H9 (cell line): ENCODE data around the gene MAGEB10. TPM values are rescaled to one million over a fixed set of nuclear protein-coding genes. Genes with fewer than 3 reads are reported as not detected.

Source experiments
- DNase-seq: peaks from one replicate; pipeline ENCODE4 v3.0.0-alpha.2; 2017
- H2AFZ ChIP-seq: one replicate; pipeline ENCODE4 v1.6.1; 2013; ENCODE audit warnings: mild to moderate bottlenecking, low read length, control low read depth, moderate library complexity
- H2AK5ac ChIP-seq: 2 replicates; pipeline ENCODE4 v1.6.1; 2013; ENCODE audit warnings: low read length, control low read depth, mixed read lengths; ENCODE audit not compliant: insufficient read length
- H2BK120ac ChIP-seq: one replicate; pipeline ENCODE4 v1.6.1; 2013; ENCODE audit warnings: low read depth, mild to moderate bottlenecking, low read length, control low read depth, inconsistent platforms; ENCODE audit not compliant: poor library complexity, severe bottlenecking
- H2BK12ac ChIP-seq: 2 replicates; pipeline ENCODE4 v1.6.1; 2013; ENCODE audit warnings: low read length, control low read depth, mixed read lengths, low read depth; ENCODE audit not compliant: insufficient read length
- H2BK15ac ChIP-seq: 2 replicates; pipeline ENCODE4 v1.6.1; 2013; ENCODE audit warnings: low read depth, low read length, control low read depth
- H2BK20ac ChIP-seq: one replicate; pipeline ENCODE4 v1.6.1; 2013; ENCODE audit warnings: low read depth, mild to moderate bottlenecking, low read length, control low read depth, inconsistent platforms; ENCODE audit not compliant: poor library complexity, severe bottlenecking
- H2BK5ac ChIP-seq: 2 replicates; pipeline ENCODE4 v1.6.1; 2013; ENCODE audit warnings: low read length, control low read depth, mixed read lengths; ENCODE audit not compliant: insufficient read length
- H3K14ac ChIP-seq: 2 replicates; pipeline ENCODE4 v1.6.1; 2013; ENCODE audit warnings: low read length, control low read depth; ENCODE audit not compliant: insufficient read depth
- H3K18ac ChIP-seq: 2 replicates; pipeline ENCODE4 v1.6.1; 2013; ENCODE audit warnings: low read depth, mild to moderate bottlenecking, mixed read lengths, low read length, control low read depth; ENCODE audit not compliant: insufficient read length
- H3K23ac ChIP-seq: 2 replicates; pipeline ENCODE4 v1.6.1; 2013; ENCODE audit warnings: low read length, control low read depth, mixed read lengths, low read depth; ENCODE audit not compliant: insufficient read length
- H3K23me2 ChIP-seq: 2 replicates; pipeline ENCODE4 v1.6.1; 2013; ENCODE audit warnings: low read depth, mild to moderate bottlenecking, mixed read lengths, low read length, control low read depth; ENCODE audit not compliant: insufficient read length, poor library complexity, severe bottlenecking
- H3K27ac ChIP-seq: 2 replicates; pipeline ENCODE4 v1.5.1; 2013; ENCODE audit warnings: low read length, control low read depth, mixed read lengths, low read depth; ENCODE audit not compliant: insufficient read length
- H3K27me3 ChIP-seq: 2 replicates; pipeline ENCODE4 v1.6.1; 2013; ENCODE audit warnings: low read length, control low read depth, inconsistent platforms; ENCODE audit not compliant: insufficient read depth
- H3K4ac ChIP-seq: 2 replicates; pipeline ENCODE4 v1.6.1; 2013; ENCODE audit warnings: low read depth, mild to moderate bottlenecking, control low read depth, inconsistent platforms, low read length, moderate library complexity
- H3K4me1 ChIP-seq: 2 replicates; pipeline ENCODE4 v1.6.1; 2013; ENCODE audit warnings: low read length, control low read depth, inconsistent platforms; ENCODE audit not compliant: insufficient read depth
- H3K4me2 ChIP-seq: 2 replicates; pipeline ENCODE4 v1.6.1; 2013; ENCODE audit warnings: low read length, control low read depth, mixed read lengths; ENCODE audit not compliant: insufficient read length, insufficient read depth
- H3K56ac ChIP-seq: 2 replicates; pipeline ENCODE4 v1.6.1; 2013; ENCODE audit warnings: low read depth, mild to moderate bottlenecking, mixed read lengths, low read length, control low read depth; ENCODE audit not compliant: insufficient read length
- H3K79me1 ChIP-seq: 2 replicates; pipeline ENCODE4 v1.6.1; 2013; ENCODE audit warnings: low read depth, mild to moderate bottlenecking, moderate library complexity, low read length, control low read depth, inconsistent platforms; ENCODE audit not compliant: insufficient read depth, poor library complexity, severe bottlenecking
- H3K79me2 ChIP-seq: 2 replicates; pipeline ENCODE4 v1.6.1; 2013; ENCODE audit warnings: low read length, control low read depth, inconsistent platforms; ENCODE audit not compliant: insufficient read depth
- H3K9ac ChIP-seq: 2 replicates; pipeline ENCODE4 v1.6.1; 2013; ENCODE audit warnings: low read length, control low read depth, mixed read lengths; ENCODE audit not compliant: insufficient read length; ENCODE audit errors: extremely low read depth
- H3K9me3 ChIP-seq: one replicate; pipeline ENCODE4 v1.6.1; 2013; ENCODE audit warnings: low read depth, low read length, inconsistent platforms; ENCODE audit not compliant: control insufficient read depth
- H3T11ph ChIP-seq: one replicate; pipeline ENCODE4 v1.6.1; 2013; ENCODE audit warnings: mild to moderate bottlenecking, low read length, control low read depth, inconsistent platforms
- H4K20me1 ChIP-seq: one replicate; pipeline ENCODE4 v1.6.1; 2013; ENCODE audit not compliant: control insufficient read depth, insufficient read length, insufficient read depth
- H4K5ac ChIP-seq: 2 replicates; pipeline ENCODE4 v1.6.1; 2013; ENCODE audit warnings: low read depth, mild to moderate bottlenecking, mixed read lengths, low read length, control low read depth; ENCODE audit not compliant: insufficient read length
- H4K8ac ChIP-seq: replicated peaks from 2 replicates; pipeline ENCODE4 v1.6.1; 2013; ENCODE audit warnings: low read length, control low read depth, mixed read lengths, low read depth; ENCODE audit not compliant: insufficient read length
- H4K91ac ChIP-seq: 2 replicates; pipeline ENCODE4 v1.6.1; 2013; ENCODE audit warnings: low read depth, mild to moderate bottlenecking, moderate library complexity, mixed read lengths, low read length, control low read depth; ENCODE audit not compliant: insufficient read length
- H3K27ac Mint-ChIP-seq, 3 experiments: 2 replicates in 2 of 3; 3 replicates in 1 of 3; pipeline ENCODE4 v1.8.0; 2020 to 2021; ENCODE audit warnings: mixed read lengths in 3 of 3, mild to moderate bottlenecking in 1 of 3, moderate library complexity in 1 of 3
- H3K27me3 Mint-ChIP-seq: 2 replicates; pipeline ENCODE4 v1.8.0; 2021; ENCODE audit warnings: low read depth, mild to moderate bottlenecking, moderate library complexity, mixed read lengths
- H3K36me3 Mint-ChIP-seq, 3 experiments: 2 replicates in 2 of 3; 3 replicates in 1 of 3; pipeline ENCODE4 v1.8.0; 2020 to 2021; ENCODE audit warnings: low read depth in 3 of 3, mixed read lengths in 3 of 3; ENCODE audit not compliant: insufficient read depth in 1 of 3
- H3K4me1 Mint-ChIP-seq, 2 experiments: 2 replicates each; pipeline ENCODE4 v1.8.0; 2020; ENCODE audit warnings: mixed read lengths in 2 of 2
- H3K4me3 Mint-ChIP-seq, 2 experiments: 2 replicates in 1 of 2; 3 replicates in 1 of 2; pipeline ENCODE4 v1.8.0; 2020 to 2021; ENCODE audit warnings: mild to moderate bottlenecking in 2 of 2, mixed read lengths in 2 of 2, moderate library complexity in 1 of 2
- H3K9me3 Mint-ChIP-seq, 2 experiments: 2 replicates in 1 of 2; 3 replicates in 1 of 2; pipeline ENCODE4 v1.8.0; 2020; ENCODE audit warnings: mild to moderate bottlenecking in 2 of 2, mixed read lengths in 2 of 2, moderate library complexity in 1 of 2
- WGBS: extraction: QIAGEN DNeasy Blood & Tissue Kit; methylation state at CpG from one replicate; pipeline ENCODE4 v1.1.7; 2013; ENCODE audit warnings: missing lambda C conversion rate, low lambda C conversion rate, mixed read lengths; ENCODE audit not compliant: insufficient read length; ENCODE audit errors: extremely low coverage; 5-methylcytosine and 5-hydroxymethylcytosine counted together
- total RNA-seq: library from RNA; stranded (reverse); gene quantifications from 2 replicates; pipeline ENCODE4 v1.2.1, GENCODE V29; 2021
- TF ChIP-seq, protein P1 (sequence below): fragments of 200-600 bp; sonication (generic); conservative IDR thresholded peaks from 3 replicates; pipeline ENCODE4 v1.8.0; 2021; ENCODE audit warnings: antibody characterized with exemption, mild to moderate bottlenecking

The MAGEB10 gene
- total RNA-seq, 1 experiment from 2014 or later: not detected

DNA sequence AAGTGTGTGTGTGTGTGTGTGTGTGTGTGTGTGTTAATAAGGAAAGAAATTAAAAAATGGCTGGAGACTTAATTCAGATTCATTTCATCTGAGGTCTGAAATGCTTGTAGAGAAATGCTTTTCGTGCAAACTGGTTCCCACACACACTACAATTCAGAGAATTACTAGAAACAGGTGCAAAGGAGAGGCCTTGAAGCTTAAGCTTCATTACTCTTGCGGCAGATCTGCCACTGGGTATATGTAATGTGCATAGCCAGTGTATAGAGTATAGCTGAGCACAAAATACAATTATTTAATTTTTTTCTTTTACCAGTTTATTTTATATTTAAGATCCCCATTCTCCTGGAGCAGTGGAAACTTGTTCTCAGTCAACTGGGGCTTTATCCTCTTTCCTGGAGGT, 31.8 kb upstream of the MAGEB10 start:
- H3K9me3 Mint-ChIP-seq: peaks cover 37 to 47% of the 10 kb centered on the region in 2 experiments
- H3K4me2 ChIP-seq: no peak overlapping the region
- H2BK15ac ChIP-seq: no peak overlapping the region
- H3K18ac ChIP-seq: no peak overlapping the region
- no peak overlapping the region for H3K27ac Mint-ChIP-seq
- H2BK120ac ChIP-seq: no peak overlapping the region
- no peaks in the 10 kb centered on the region for H3K23me2 ChIP-seq
- no peak overlapping the region for H3K56ac ChIP-seq
- H3K4ac ChIP-seq: no peak overlapping the region
- no peaks in the 10 kb centered on the region for H3K79me2 ChIP-seq
- no peak overlapping the region for H2BK5ac ChIP-seq
- H3K36me3 Mint-ChIP-seq: no peaks in the 10 kb centered on the region
- no peak overlapping the region for H3K27ac ChIP-seq
- no peak for DNase-seq
- H3K9ac ChIP-seq: no peak overlapping the region
- no peak overlapping the region for H2AK5ac ChIP-seq
- TF ChIP-seq, protein P1, sequence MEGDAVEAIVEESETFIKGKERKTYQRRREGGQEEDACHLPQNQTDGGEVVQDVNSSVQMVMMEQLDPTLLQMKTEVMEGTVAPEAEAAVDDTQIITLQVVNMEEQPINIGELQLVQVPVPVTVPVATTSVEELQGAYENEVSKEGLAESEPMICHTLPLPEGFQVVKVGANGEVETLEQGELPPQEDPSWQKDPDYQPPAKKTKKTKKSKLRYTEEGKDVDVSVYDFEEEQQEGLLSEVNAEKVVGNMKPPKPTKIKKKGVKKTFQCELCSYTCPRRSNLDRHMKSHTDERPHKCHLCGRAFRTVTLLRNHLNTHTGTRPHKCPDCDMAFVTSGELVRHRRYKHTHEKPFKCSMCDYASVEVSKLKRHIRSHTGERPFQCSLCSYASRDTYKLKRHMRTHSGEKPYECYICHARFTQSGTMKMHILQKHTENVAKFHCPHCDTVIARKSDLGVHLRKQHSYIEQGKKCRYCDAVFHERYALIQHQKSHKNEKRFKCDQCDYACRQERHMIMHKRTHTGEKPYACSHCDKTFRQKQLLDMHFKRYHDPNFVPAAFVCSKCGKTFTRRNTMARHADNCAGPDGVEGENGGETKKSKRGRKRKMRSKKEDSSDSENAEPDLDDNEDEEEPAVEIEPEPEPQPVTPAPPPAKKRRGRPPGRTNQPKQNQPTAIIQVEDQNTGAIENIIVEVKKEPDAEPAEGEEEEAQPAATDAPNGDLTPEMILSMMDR: no peak
- no peak overlapping the region for H3K4me3 Mint-ChIP-seq
- H3K27me3 Mint-ChIP-seq: no peaks in the 10 kb centered on the region
- H3T11ph ChIP-seq: no peak overlapping the region
- H4K5ac ChIP-seq: no peak overlapping the region
- H2AFZ ChIP-seq: no peak overlapping the region
- no peaks in the 10 kb centered on the region for H3K4me1 ChIP-seq
- H3K4me1 Mint-ChIP-seq: no peaks in the 10 kb centered on the region
- no peak overlapping the region for H2BK12ac ChIP-seq
- H4K20me1 ChIP-seq: no peaks in the 10 kb centered on the region
- no peak overlapping the region for H4K8ac ChIP-seq
- no peak overlapping the region for H3K14ac ChIP-seq
- H3K27me3 ChIP-seq: no peaks in the 10 kb centered on the region
- H2BK20ac ChIP-seq: no peak overlapping the region
- H3K23ac ChIP-seq: no peak overlapping the region
- no CpG with 5 or more reads among the region's 2 CpGs for WGBS
- H3K79me1 ChIP-seq: no peaks in the 10 kb centered on the region
- no peaks in the 10 kb centered on the region for H3K9me3 ChIP-seq
- H4K91ac ChIP-seq: no peak overlapping the region
